GM21528 (cell line): ENCODE measurements around the gene MLKL.
"Not testable (repeated sequence)": the region's sequence is repeated elsewhere in the genome, so short reads cannot be mapped to it uniquely, and the experiment has no call there.

ENCODE experiments used
- ATAC-seq: cut with Tn5 transposase; IDR thresholded peaks from one replicate; pipeline ENCODE4 v1.9.1; 2021; ENCODE audit warnings: mild to moderate bottlenecking, moderate library complexity; ENCODE audit not compliant: unreplicated experiment, low FRiP score

MLKL gene

GRCh38 chr16:74711938-74712337 is 11.3 kb upstream of the MLKL start:
- ATAC-seq = no peak

GRCh38 chr16:74710401-74710800 is 9.7 kb upstream of the MLKL start:
- ATAC-seq = no peak

GRCh38 chr16:74709441-74709877 is 8.8 kb upstream of the MLKL start:
- peak; percentile 75 for ATAC-seq

- peak; percentile 32 for ATAC-seq
Measured at GRCh38 chr16:74700116-74700437, 585 bp downstream of the MLKL start.

GRCh38 chr16:74699666-74700065 is 996 bp downstream of the MLKL start:
- no peak for ATAC-seq

GRCh38 chr16:74698222-74698621 is 2.4 kb downstream of the MLKL start:
- ATAC-seq = no peak

GRCh38 chr16:74695450-74696422 is 4.9 kb downstream of the MLKL start:
- ATAC-seq = peak; percentile 67

- no peak for ATAC-seq
Measured at GRCh38 chr16:74691093-74691855, 9.4 kb downstream of the MLKL start.

- ATAC-seq = no peak
Measured at GRCh38 chr16:74682556-74682955, 18.1 kb downstream of the MLKL start.

GRCh38 chr16:74680681-74681080 is 20.0 kb downstream of the MLKL start:
- no peak for ATAC-seq

- ATAC-seq = no peak
Measured at GRCh38 chr16:74679983-74680382, 20.7 kb downstream of the MLKL start.

GRCh38 chr16:74677868-74678267 is 22.8 kb downstream of the MLKL start:
- no peak for ATAC-seq

- no peak for ATAC-seq
Measured at GRCh38 chr16:74673876-74674275, 26.8 kb downstream of the MLKL start.

GRCh38 chr16:74668877-74669276 is 31.8 kb downstream of the MLKL start:
- not testable (repeated sequence) for ATAC-seq

- no peak for ATAC-seq
Measured at GRCh38 chr16:74667255-74667700, 33.4 kb downstream of the MLKL start.

- peak; percentile 100 for ATAC-seq
Measured at GRCh38 chr16:74666425-74667254, 34.0 kb downstream of the MLKL start, which contains the start of gene RFWD3. Gene RFWD3, minus strand, starts transcription at chr16:74666877. Its CDS starts 5,428 bp downstream, at chr16:74661449.

GRCh38 chr16:74666010-74666421 is 34.6 kb downstream of the MLKL start:
- ATAC-seq = no peak

GRCh38 chr16:74661064-74661463 is 39.6 kb downstream of the MLKL start:
- ATAC-seq = no peak

- no peak for ATAC-seq
Measured at GRCh38 chr16:74660383-74660782, 40.3 kb downstream of the MLKL start.

GRCh38 chr16:74659041-74659440 is 41.6 kb downstream of the MLKL start:
- no peak for ATAC-seq
